GM19372 (cell line): ENCODE data around the gene SORBS1.
"Not testable (repeated sequence)": the region's sequence is repeated elsewhere in the genome, so short reads cannot be mapped to it uniquely, and the experiment has no call there.

Experiments
- ATAC-seq: cut with Tn5 transposase; IDR thresholded peaks from one replicate; pipeline ENCODE4 v1.9.1; 2021; ENCODE audit warnings: mild to moderate bottlenecking, low read depth, moderate library complexity; ENCODE audit not compliant: unreplicated experiment

SORBS1 gene

GRCh38 chr10:95469676-95470075, 91.5 kb downstream of the SORBS1 start:
- no peak for ATAC-seq

- ATAC-seq = no peak
These were observed 91.9 kb downstream of the SORBS1 start for GRCh38 chr10:95469251-95469650.

- ATAC-seq = not testable (repeated sequence)
These were observed 93.5 kb downstream of the SORBS1 start for GRCh38 chr10:95467642-95468041.

- no peak for ATAC-seq
These were observed 94.0 kb downstream of the SORBS1 start for GRCh38 chr10:95467162-95467599.

- no peak for ATAC-seq
These were observed 94.7 kb downstream of the SORBS1 start for GRCh38 chr10:95466436-95466835.

GRCh38 chr10:95464280-95464679, 96.9 kb downstream of the SORBS1 start:
- ATAC-seq = no peak

- no peak for ATAC-seq
These were observed 98.2 kb downstream of the SORBS1 start for GRCh38 chr10:95462740-95463667.

- no peak for ATAC-seq
These were observed 99.6 kb downstream of the SORBS1 start for GRCh38 chr10:95461611-95462010.

GRCh38 chr10:95459446-95460045, 101.6 kb downstream of the SORBS1 start:
- no peak for ATAC-seq

- no peak for ATAC-seq
These were observed 102.3 kb downstream of the SORBS1 start for GRCh38 chr10:95458871-95459270.

GRCh38 chr10:95458014-95458413, 103.2 kb downstream of the SORBS1 start:
- no peak for ATAC-seq

GRCh38 chr10:95457319-95457886, 103.8 kb downstream of the SORBS1 start:
- no peak for ATAC-seq

- ATAC-seq = no peak
These were observed 104.7 kb downstream of the SORBS1 start for GRCh38 chr10:95456516-95456915.

- ATAC-seq = no peak
These were observed 106.2 kb downstream of the SORBS1 start for GRCh38 chr10:95454940-95455339.

- no peak for ATAC-seq
These were observed 106.8 kb downstream of the SORBS1 start for GRCh38 chr10:95454356-95454755.

- ATAC-seq = no peak
These were observed 109.3 kb downstream of the SORBS1 start for GRCh38 chr10:95451568-95452524.

GRCh38 chr10:95451150-95451549, 110.0 kb downstream of the SORBS1 start:
- no peak for ATAC-seq

- ATAC-seq = no peak
These were observed 111.0 kb downstream of the SORBS1 start for GRCh38 chr10:95450188-95450587.

GRCh38 chr10:95447685-95448084, 113.5 kb downstream of the SORBS1 start:
- ATAC-seq = no peak

- no peak for ATAC-seq
These were observed 115.2 kb downstream of the SORBS1 start for GRCh38 chr10:95445837-95446486.
